Measurements from ENCODE around the gene ANO8. TPM values are rescaled to one million over a fixed set of nuclear protein-coding genes. Genes with fewer than 3 reads are reported as not detected.

ANO8 gene
- total and polyA plus RNA-seq, 2 of the 8 experiments (the other 6 are each of a cell fraction or from before 2014, with no cell fraction given) = 9.5 to 20.7 TPM

- H2BK5ac ChIP-seq (ENCODE audit: low read depth, low read length) = no peak overlapping the region
- H3K23ac ChIP-seq (ENCODE audit: insufficient read length) = no peak overlapping the region
- peak overlapping the region in 1 of 2 experiments; percentile 8; a peak in 2 of 4 replicates for H3K4me2 ChIP-seq (ENCODE audit: insufficient read depth in 1 of 2, low read depth in 2 of 2, low read length in 2 of 2)
- ChIA-PET CTCF (ENCODE audit: partially characterized antibody) (interaction anchor here (1.1 to 1.7 kb wide), 3 partner anchors 13 to 21 kb away, joined by 3 to 5 read pairs (median 4); no protein-coding TSS in a partner anchor), POLR2A (ENCODE audit: partially characterized antibody) (interaction anchor here (1.0 to 18.5 kb wide), 3 partner anchors 16 to 86 kb away, joined by 3 to 329 read pairs (median 4); partner anchors contain the start of genes ANO8 and OCEL1)
- H3K4me3 ChIP-seq (ENCODE audit: extremely low read depth in 1 of 4, insufficient read depth in 2 of 4, low read depth in 3 of 4, low read length in 4 of 4) = no peak overlapping the region
- peaks cover 21% of the 10 kb centered on the region for H3K79me1 ChIP-seq (ENCODE audit: low read depth, low read length)
- H2BK20ac ChIP-seq (ENCODE audit: low read length) = no peak overlapping the region
- peaks cover 4 to 17% (median 12%) of the 10 kb centered on the region in 4 experiments for H3K36me3 ChIP-seq (ENCODE audit: control insufficient read depth in 2 of 4, insufficient read depth in 4 of 4, low read length in 3 of 4)
- H2BK120ac ChIP-seq (replicated peaks; ENCODE audit: low read depth, low read length) = no peak overlapping the region
- H4K8ac ChIP-seq (ENCODE audit: extremely low read depth, insufficient read depth, low read length) = 0 out of 2 replicates have a peak overlapping the region, but pooled peaks have one; percentile 35
- H2AFZ ChIP-seq (ENCODE audit: low read length) = no peak overlapping the region
- WGBS, 2 experiments (ENCODE audit: extremely low coverage in 1 of 2, insufficient coverage in 1 of 2, insufficient read length in 1 of 2, insufficient replicate concordance in 2 of 2, low coverage in 1 of 2, low lambda C conversion rate in 2 of 2, missing lambda C conversion rate in 1 of 2) = 80% methylated on average over 11 of the region's 11 CpGs; no CpG with 5 or more reads in 1 of the 2 experiments
- H3K27ac ChIP-seq (ENCODE audit: low read depth, low read length) = peak overlapping the region; percentile 67
- H3K27me3 ChIP-seq (replicated peaks in 1 of 4; ENCODE audit: control insufficient read depth in 3 of 4, extremely low read depth in 1 of 4, insufficient read depth in 3 of 4, low read length in 3 of 4) = no peaks in the 10 kb centered on the region
- peaks cover 5% of the 10 kb centered on the region for H3K23me2 ChIP-seq (ENCODE audit: low read depth, low read length)
- H3K18ac ChIP-seq (ENCODE audit: extremely low read depth, low read length) = no peak overlapping the region
- H3K9ac ChIP-seq (replicated peaks in 1 of 4; ENCODE audit: extremely low read depth in 1 of 4, low read depth in 3 of 4, low read length in 3 of 4) = no peak overlapping the region
- no peak overlapping the region for H3K4ac ChIP-seq (replicated peaks; ENCODE audit: insufficient read length, low read depth, low read length)
- H2BK15ac ChIP-seq (ENCODE audit: low read length) = no peak overlapping the region
- H4K5ac ChIP-seq (ENCODE audit: insufficient read length, low read depth, low read length) = no peak overlapping the region
- peaks cover 0 to 14% of the 10 kb centered on the region in 2 experiments for H4K20me1 ChIP-seq (replicated peaks in 1 of 2; ENCODE audit: control insufficient read depth in 1 of 2, insufficient read depth in 2 of 2, low read length in 2 of 2)
- H2BK12ac ChIP-seq (ENCODE audit: low read depth, low read length) = 0 out of 2 replicates have a peak overlapping the region, but pooled peaks have one; percentile 60
- no peak overlapping the region for H3K56ac ChIP-seq (replicated peaks; ENCODE audit: insufficient read length, low read depth, low read length)
- no peak overlapping the region for H3K14ac ChIP-seq (ENCODE audit: insufficient read length)
- H2AK5ac ChIP-seq (ENCODE audit: low read depth, low read length) = no peak overlapping the region
- no peak overlapping the region for H4K91ac ChIP-seq (replicated peaks; ENCODE audit: insufficient read length, low read length)
- peaks cover 2 to 13% (median 5%) of the 10 kb centered on the region in 4 experiments; a peak in 5 of 7 replicates for H3K4me1 ChIP-seq (replicated peaks in 1 of 4; ENCODE audit: control insufficient read depth in 3 of 4, insufficient read depth in 4 of 4, low read length in 3 of 4)
- DNase-seq (ENCODE audit: low read depth in 1 of 2, low spot score in 2 of 2) = no peak
- no peak for FAIRE-seq
- peaks cover 8 to 32% of the 10 kb centered on the region in 2 experiments; a peak in 3 of 4 replicates for H3K79me2 ChIP-seq (ENCODE audit: control insufficient read depth in 1 of 2, insufficient read depth in 2 of 2, low read length in 2 of 2)
- H3K9me3 ChIP-seq (ENCODE audit: insufficient read depth in 2 of 2, low read depth in 1 of 2, low read length in 1 of 2) = no peaks in the 10 kb centered on the region
- TF ChIP-seq YY1 (IDR thresholded peaks at IDR 0.05; ENCODE audit: low read depth, low read length) = no peak
- TF ChIP-seq POLR2AphosphoS5 (IDR thresholded peaks at IDR 0.05; ENCODE audit: low read depth, low read length) = no peak
- TF ChIP-seq CBX8 (IDR thresholded peaks at IDR 0.05; ENCODE audit: borderline replicate concordance, low read depth, low read length) = no peak
- no peak for TF ChIP-seq EGR1 (IDR thresholded peaks at IDR 0.05; ENCODE audit: borderline replicate concordance, low read depth, low read length)
- no peak for TF ChIP-seq BACH1 (IDR thresholded peaks at IDR 0.05; ENCODE audit: low read length)
- no peak for TF ChIP-seq SUZ12 (IDR thresholded peaks at IDR 0.05; ENCODE audit: low read length)
- no peak for TF ChIP-seq RFX5 (IDR thresholded peaks at IDR 0.05; ENCODE audit: borderline replicate concordance, low read depth, low read length)
- TF ChIP-seq SRF (IDR thresholded peaks at IDR 0.05; ENCODE audit: low read depth, low read length) = no peak
- no peak for TF ChIP-seq TEAD4 (IDR thresholded peaks at IDR 0.05; ENCODE audit: low read depth, low read length)
- TF ChIP-seq GTF2F1 (IDR thresholded peaks at IDR 0.05; ENCODE audit: borderline replicate concordance, low read depth, low read length) = no peak
- no peak for TF ChIP-seq ZNF274 (IDR thresholded peaks at IDR 0.05; ENCODE audit: borderline replicate concordance, extremely low read depth, low read length)
Observed at GRCh38 chr19:17311455-17312188, 23.0 kb downstream of the ANO8 start.

Measured in H1 (cell line).